ENCODE measurements around the gene CDC73.
"Not testable (repeated sequence)": the region's sequence is repeated elsewhere in the genome, so short reads cannot be mapped to it uniquely, and the experiment has no call there.

GRCh38 chr1:193117167-193117566 lies 4.7 kb upstream of the CDC73 start:
- not testable (repeated sequence) for TF ChIP-seq CTCF, POLR2A (IDR thresholded peaks at IDR 0.05)
